ENCODE data around the gene UGT1A9.

DNA sequence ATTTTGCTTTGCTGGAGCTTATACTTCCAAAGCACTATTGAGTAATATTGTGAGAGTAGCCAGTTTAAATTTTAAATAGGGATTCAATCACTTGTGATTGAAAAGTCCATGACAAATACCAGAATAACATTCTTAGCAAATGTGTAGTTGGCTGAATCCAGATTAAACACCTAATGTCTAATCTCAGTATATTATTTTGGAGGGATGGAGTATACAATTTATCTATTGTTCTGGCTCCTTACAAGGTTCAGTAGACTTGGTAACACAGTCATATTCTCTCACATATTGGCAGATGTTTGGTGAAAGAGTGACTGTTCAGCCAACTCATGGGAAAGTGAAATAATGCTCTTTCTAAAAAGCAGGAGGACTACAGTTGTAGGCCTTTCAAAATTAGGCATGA, 2.2 kb downstream of the UGT1A9 start:
- no peak for TF ChIP-seq NRF1 (IDR thresholded peaks at IDR 0.05; ENCODE audit: low read depth, low read length)
- no peak for TF ChIP-seq EZH2phosphoT487 (IDR thresholded peaks at IDR 0.05; ENCODE audit: borderline replicate concordance, low read depth)
- TF ChIP-seq RAD21 (IDR thresholded peaks at IDR 0.05; ENCODE audit: low read length) = no peak
- no peak for TF ChIP-seq EP300 (IDR thresholded peaks at IDR 0.05; ENCODE audit: borderline replicate concordance in 1 of 2, low read depth in 1 of 2, low read length in 1 of 2)
- TF ChIP-seq POLR2AphosphoS5 (IDR thresholded peaks at IDR 0.05; ENCODE audit: low read depth, low read length) = no peak
- TF ChIP-seq YY1 (IDR thresholded peaks at IDR 0.05; ENCODE audit: low read depth) = no peak
- TF ChIP-seq GATA2 (CRISPR knock-in tag; IDR thresholded peaks at IDR 0.05) = no peak
- TF ChIP-seq, protein P1, sequence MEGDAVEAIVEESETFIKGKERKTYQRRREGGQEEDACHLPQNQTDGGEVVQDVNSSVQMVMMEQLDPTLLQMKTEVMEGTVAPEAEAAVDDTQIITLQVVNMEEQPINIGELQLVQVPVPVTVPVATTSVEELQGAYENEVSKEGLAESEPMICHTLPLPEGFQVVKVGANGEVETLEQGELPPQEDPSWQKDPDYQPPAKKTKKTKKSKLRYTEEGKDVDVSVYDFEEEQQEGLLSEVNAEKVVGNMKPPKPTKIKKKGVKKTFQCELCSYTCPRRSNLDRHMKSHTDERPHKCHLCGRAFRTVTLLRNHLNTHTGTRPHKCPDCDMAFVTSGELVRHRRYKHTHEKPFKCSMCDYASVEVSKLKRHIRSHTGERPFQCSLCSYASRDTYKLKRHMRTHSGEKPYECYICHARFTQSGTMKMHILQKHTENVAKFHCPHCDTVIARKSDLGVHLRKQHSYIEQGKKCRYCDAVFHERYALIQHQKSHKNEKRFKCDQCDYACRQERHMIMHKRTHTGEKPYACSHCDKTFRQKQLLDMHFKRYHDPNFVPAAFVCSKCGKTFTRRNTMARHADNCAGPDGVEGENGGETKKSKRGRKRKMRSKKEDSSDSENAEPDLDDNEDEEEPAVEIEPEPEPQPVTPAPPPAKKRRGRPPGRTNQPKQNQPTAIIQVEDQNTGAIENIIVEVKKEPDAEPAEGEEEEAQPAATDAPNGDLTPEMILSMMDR (IDR thresholded peaks at IDR 0.05) = no peak
- TF ChIP-seq, protein P2, sequence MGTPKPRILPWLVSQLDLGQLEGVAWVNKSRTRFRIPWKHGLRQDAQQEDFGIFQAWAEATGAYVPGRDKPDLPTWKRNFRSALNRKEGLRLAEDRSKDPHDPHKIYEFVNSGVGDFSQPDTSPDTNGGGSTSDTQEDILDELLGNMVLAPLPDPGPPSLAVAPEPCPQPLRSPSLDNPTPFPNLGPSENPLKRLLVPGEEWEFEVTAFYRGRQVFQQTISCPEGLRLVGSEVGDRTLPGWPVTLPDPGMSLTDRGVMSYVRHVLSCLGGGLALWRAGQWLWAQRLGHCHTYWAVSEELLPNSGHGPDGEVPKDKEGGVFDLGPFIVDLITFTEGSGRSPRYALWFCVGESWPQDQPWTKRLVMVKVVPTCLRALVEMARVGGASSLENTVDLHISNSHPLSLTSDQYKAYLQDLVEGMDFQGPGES (IDR thresholded peaks at IDR 0.05; ENCODE audit: low read depth, low read length) = no peak
- no peak for TF ChIP-seq SIN3A (IDR thresholded peaks at IDR 0.05; ENCODE audit: borderline replicate concordance, low read depth, low read length)
- TF ChIP-seq NFIC (IDR thresholded peaks at IDR 0.05; ENCODE audit: borderline replicate concordance) = no peak
- no peak for TF ChIP-seq TAF1 (IDR thresholded peaks at IDR 0.05; ENCODE audit: borderline replicate concordance, low read depth, low read length)
